RWPE1 (cell line): ENCODE results near the gene TBC1D4.

Source experiments
- CTCF ChIA-PET: fragments of 350-600 bp; sonication (Branson Sonifier 250); formaldehyde crosslinking; extraction: SDS; loops from one replicate; lab custom pipeline; 2021; lab: Yijun Ruan, JAX
- POLR2A ChIA-PET: fragments of 400-600 bp; formaldehyde crosslinking; extraction: SDS; loops from one replicate; lab custom pipeline; 2020; ENCODE audit warnings: antibody characterized with exemption; ENCODE audit not compliant: low non-redundant PET; lab: Yijun Ruan, JAX
- DNase-seq: peaks from one replicate; pipeline ENCODE4 v3.0.0; 2012; ENCODE audit warnings: low spot score
- H3K27ac ChIP-seq: fragments of 450-650 bp; 2 replicates; pipeline ENCODE4 v1.5.1; 2017
- TF ChIP-seq, protein P1 (sequence below): fragments of 450-650 bp; conservative IDR thresholded peaks from 2 replicates; pipeline ENCODE4 v1.5.1; 2017; ENCODE audit warnings: low read depth, mild to moderate bottlenecking

TBC1D4 gene

DNA sequence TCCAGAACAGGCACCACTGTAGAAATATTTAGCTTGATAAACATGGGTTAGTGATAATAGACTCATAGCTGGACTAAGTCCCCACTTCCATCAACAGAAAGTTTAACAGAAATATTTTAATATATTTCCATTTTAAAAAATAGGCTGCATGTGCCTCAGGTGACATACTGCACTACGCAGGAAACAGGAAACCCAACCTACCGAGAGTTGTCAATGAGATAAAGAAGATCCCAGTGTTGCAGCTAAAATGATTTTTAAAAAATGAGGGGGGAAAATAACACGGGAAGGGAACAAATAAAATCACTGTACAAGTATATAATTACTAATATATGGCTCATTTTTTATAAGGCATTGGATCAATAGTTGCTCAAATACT, 154.8 kb downstream of the TBC1D4 start:
- CTCF ChIA-PET: interaction anchor here (0.6 to 0.8 kb wide), 3 partner anchors 102 to 1115 kb away, joined by 3 to 4 read pairs (median 3); partner anchors contain the start of gene TBC1D4
- no peak for DNase-seq
- no peak overlapping the region for H3K27ac ChIP-seq
- POLR2A ChIA-PET: no interaction called here
- TF ChIP-seq, protein P1, sequence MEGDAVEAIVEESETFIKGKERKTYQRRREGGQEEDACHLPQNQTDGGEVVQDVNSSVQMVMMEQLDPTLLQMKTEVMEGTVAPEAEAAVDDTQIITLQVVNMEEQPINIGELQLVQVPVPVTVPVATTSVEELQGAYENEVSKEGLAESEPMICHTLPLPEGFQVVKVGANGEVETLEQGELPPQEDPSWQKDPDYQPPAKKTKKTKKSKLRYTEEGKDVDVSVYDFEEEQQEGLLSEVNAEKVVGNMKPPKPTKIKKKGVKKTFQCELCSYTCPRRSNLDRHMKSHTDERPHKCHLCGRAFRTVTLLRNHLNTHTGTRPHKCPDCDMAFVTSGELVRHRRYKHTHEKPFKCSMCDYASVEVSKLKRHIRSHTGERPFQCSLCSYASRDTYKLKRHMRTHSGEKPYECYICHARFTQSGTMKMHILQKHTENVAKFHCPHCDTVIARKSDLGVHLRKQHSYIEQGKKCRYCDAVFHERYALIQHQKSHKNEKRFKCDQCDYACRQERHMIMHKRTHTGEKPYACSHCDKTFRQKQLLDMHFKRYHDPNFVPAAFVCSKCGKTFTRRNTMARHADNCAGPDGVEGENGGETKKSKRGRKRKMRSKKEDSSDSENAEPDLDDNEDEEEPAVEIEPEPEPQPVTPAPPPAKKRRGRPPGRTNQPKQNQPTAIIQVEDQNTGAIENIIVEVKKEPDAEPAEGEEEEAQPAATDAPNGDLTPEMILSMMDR: no peak

DNA sequence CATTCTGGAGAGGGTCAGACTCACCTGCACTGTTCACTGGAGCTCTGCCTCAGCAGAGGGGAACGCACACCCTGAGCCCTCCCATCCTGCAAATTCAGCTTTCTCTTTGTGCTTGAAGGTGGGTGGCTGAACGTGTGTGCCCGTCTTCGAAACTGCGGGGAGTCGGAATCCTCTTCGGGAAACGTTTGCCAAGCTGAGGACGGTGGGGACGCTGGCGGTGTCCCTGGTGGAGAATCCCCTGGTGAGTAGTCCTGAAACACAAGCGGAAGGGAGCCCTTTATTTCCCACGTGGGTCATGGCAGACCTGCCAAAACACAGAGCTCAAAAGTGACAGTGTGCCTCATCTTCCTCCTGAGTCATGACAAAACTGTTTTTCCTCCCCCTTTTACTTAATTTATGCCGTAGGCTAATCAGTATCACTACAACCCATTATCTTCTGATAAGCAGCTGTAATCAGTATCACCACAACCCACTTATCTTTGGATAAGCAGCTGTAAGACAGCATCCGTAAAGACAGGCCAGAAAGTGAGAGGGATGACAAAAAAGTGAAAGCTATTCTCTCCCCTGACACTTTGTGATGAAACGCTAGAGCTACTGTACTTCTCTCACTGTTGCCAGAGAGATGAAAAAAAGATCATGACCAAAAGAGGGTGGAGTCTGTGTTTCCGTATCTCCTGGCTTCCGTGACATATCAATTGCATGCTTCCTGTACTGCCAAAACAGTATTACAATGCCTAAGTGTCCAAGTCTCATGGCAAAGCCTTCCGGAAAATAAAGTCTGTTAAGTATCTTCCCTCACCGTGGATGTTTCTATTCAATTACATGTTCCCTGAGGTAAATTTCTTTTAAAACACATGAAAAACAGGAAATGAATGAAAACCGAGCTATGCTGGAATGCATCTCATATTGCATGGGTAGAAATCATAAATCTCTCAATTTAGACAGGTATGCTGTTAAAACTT, 155.5 kb downstream of the TBC1D4 start:
- DNase-seq: no peak
- TF ChIP-seq, protein P1: no peak
- ChIA-PET POLR2A (no interaction called here), CTCF (interaction anchor here (0.6 to 0.7 kb wide), 2 partner anchors 101 to 1114 kb away, joined by 3 to 4 read pairs; no protein-coding TSS in a partner anchor)
- H3K27ac ChIP-seq: no peak overlapping the region

DNA sequence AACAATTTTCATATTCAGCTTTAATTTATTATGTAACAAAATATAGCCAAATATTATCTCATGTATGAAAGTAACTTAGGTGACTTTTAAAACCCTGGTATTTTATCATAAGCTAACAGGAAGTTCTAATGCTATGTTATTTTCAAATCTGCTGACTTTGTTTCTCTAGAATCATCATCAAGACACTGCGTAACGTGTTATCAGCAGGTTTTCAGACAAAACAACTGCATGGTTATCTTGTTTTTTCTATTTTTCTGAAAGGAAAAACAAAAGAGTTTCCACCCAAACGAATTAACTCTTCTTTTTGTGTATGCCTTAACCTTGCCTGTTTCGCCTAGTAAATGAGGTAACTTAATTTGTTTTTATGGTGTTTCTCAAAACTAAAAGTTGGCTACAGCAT, 156.3 kb downstream of the TBC1D4 start:
- no peak overlapping the region for H3K27ac ChIP-seq
- no peak for DNase-seq
- TF ChIP-seq, protein P1: no peak
- ChIA-PET CTCF (no interaction called here), POLR2A (no interaction called here)

DNA sequence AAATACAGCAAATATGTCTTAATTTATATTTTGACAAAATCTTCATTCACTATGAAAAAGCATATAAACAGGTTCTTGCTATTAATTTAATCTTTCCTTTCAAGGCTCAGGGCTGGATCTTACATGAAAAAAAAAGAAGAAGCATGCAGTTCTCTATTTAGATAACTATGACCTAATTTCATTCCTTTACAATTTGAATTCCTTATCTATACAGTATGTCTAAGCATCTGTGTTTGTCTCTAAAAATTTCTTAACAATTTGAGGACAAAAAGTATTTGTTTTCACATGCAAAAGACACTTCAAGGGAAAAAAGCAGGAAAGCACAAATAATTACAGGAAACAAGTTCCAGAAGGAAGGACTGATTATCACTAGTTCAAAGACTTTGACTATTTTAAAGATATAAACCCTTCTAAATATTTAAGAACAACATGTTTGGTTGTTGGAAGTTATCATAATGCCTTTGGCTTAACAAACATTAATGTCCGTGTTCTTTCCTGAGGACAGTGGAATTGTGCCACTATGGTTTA, 157.5 kb downstream of the TBC1D4 start:
- TF ChIP-seq, protein P1: no peak
- no peak overlapping the region for H3K27ac ChIP-seq
- DNase-seq: no peak
- ChIA-PET CTCF (interaction anchor here (0.7 kb wide), 1 partner anchor 16 kb away, joined by 3 read pairs; no protein-coding TSS in a partner anchor), POLR2A (no interaction called here)

DNA sequence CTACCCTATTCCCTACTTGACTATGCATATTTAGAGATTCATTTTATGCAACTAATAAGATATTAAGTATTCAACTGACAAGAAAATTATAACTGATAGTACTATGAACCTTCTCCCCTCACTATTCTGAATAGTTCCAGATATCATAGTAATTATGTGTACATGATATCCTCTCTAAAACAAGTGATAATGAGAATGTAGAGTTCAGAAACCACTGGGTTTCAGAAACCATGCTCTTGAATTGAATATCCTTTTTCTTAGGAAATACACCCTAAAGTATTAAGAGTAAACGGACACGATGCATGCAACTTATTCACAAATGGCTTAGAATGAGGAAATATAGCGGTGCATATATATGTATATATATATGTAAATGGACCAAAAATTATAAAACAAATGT, 160.9 kb downstream of the TBC1D4 start:
- no peak for DNase-seq
- no peak overlapping the region for H3K27ac ChIP-seq
- ChIA-PET POLR2A (no interaction called here), CTCF (no interaction called here)
- TF ChIP-seq, protein P1: no peak

DNA sequence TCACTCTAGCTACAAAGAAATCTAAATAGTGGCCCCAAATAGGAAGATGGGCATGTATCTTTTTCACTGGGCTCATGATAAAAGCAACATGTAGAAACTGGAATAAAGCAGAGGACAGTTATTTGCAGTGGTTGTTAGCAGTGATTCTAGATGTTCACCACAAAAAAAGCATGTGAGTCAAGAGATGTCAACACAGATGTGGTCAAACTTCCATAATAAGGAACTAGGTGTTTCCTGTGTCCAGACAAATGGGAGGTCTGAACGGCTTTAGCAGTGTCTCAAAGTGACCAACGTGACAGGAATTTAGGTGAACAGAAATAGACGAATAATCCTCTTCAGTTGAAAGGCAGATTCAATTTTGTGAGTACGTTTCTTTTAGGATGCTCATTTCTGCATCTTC, 162.7 kb downstream of the TBC1D4 start:
- CTCF ChIA-PET: no interaction called here
- TF ChIP-seq, protein P1: no peak
- POLR2A ChIA-PET: no interaction called here
- H3K27ac ChIP-seq: no peak overlapping the region
- DNase-seq: no peak
